Panc1 (cell line): ENCODE measurements around the gene SELENBP1. TPM values are rescaled to one million over a fixed set of nuclear protein-coding genes. Genes with fewer than 3 reads are reported as not detected.
"Not testable (repeated sequence)": the region's sequence is repeated elsewhere in the genome, so short reads cannot be mapped to it uniquely, and the experiment has no call there.

Experiments used
- ATAC-seq: fragments of 200-7000 bp; cut with Tn5 transposase; 2 replicates; pipeline ENCODE4 v1.9.1; 2020; ENCODE audit warnings: mild to moderate bottlenecking, moderate library complexity
- BruUV-seq: library from RNA; stranded (reverse); fragments of 400-500 nt; replicated peaks from 2 replicates; lab custom pipeline; 2021; lab: Mats Ljungman, UMichigan
- CTCF ChIA-PET: fragments of 300-600 bp; sonication (Branson Sonifier 250); formaldehyde crosslinking; loops from one replicate; lab custom pipeline; 2022; ENCODE audit warnings: antibody characterized with exemption; lab: Charles Lee
- POLR2A ChIA-PET: fragments of 300-600 bp; sonication (Branson Sonifier 250); formaldehyde crosslinking; loops from one replicate; lab custom pipeline; 2022; ENCODE audit warnings: antibody characterized with exemption; lab: Charles Lee
- DNase-seq: peaks from one replicate; pipeline ENCODE4 v3.0.0-alpha.2; 2010; ENCODE audit warnings: low read depth, low spot score
- H3K27ac ChIP-seq: 2 replicates; pipeline ENCODE4 v1.5.1; 2011; ENCODE audit warnings: mild to moderate bottlenecking, low read length, inconsistent platforms
- H3K27me3 ChIP-seq: fragments of 200-500 bp; sonication (Bioruptor generic); 2 replicates; pipeline ENCODE4 v1.6.0; 2014; ENCODE audit warnings: low read length, inconsistent platforms; ENCODE audit not compliant: control insufficient read depth, insufficient read depth
- H3K36me3 ChIP-seq: fragments of 200-500 bp; sonication (Bioruptor generic); 2 replicates; pipeline ENCODE4 v1.5.1; 2014; ENCODE audit warnings: inconsistent platforms, mild to moderate bottlenecking, low read length, moderate library complexity; ENCODE audit not compliant: control insufficient read depth, insufficient read depth
- H3K4me1 ChIP-seq: 2 replicates; pipeline ENCODE4 v1.5.1; 2011; ENCODE audit warnings: inconsistent platforms, mild to moderate bottlenecking, low read length, moderate library complexity; ENCODE audit not compliant: control insufficient read depth, insufficient read depth
- H3K4me3 ChIP-seq, 2 experiments: 2 replicates each; pipeline ENCODE4 v1.5.1; 2011 to 2012; ENCODE audit warnings: low read depth in 2 of 2, low read length in 2 of 2, mild to moderate bottlenecking in 2 of 2, inconsistent platforms in 1 of 2, moderate library complexity in 1 of 2
- H3K9me3 ChIP-seq: fragments of 200-500 bp; sonication (Bioruptor generic); 2 replicates; pipeline ENCODE4 v1.5.1; 2014; ENCODE audit warnings: low read depth, mild to moderate bottlenecking, inconsistent platforms, low read length, moderate library complexity; ENCODE audit not compliant: control insufficient read depth, insufficient read depth
- CTCF ChIP-seq: fragments of 450-650 bp; IDR thresholded peaks from 2 replicates; pipeline ENCODE4 v1.5.1; 2017; ENCODE audit warnings: mild to moderate bottlenecking
- POLR2AphosphoS5 ChIP-seq: IDR thresholded peaks from 2 replicates; pipeline ENCODE4 v1.6.1; 2012; ENCODE audit warnings: mild to moderate bottlenecking, low read depth, low read length, moderate library complexity
- REST ChIP-seq, 2 experiments: IDR thresholded peaks; 2 replicates each; pipeline ENCODE4 v1.6.1; 2011 to 2012; ENCODE audit warnings: low read depth in 2 of 2, control low read depth in 1 of 2, low read length in 1 of 2, mild to moderate bottlenecking in 1 of 2, moderate library complexity in 1 of 2; ENCODE audit not compliant: insufficient read depth in 1 of 2
- SIN3A ChIP-seq: IDR thresholded peaks from 2 replicates; pipeline ENCODE4 v1.6.1; 2012; ENCODE audit warnings: low read depth, mild to moderate bottlenecking, low read length, moderate library complexity, borderline replicate concordance; ENCODE audit not compliant: insufficient read depth
- TCF7L2 ChIP-seq: IDR thresholded peaks from 2 replicates; pipeline ENCODE4 v1.6.1; 2011; ENCODE audit warnings: mild to moderate bottlenecking, low read depth, low read length, inconsistent platforms
- in situ Hi-C: cut with HindIII; loops from 2 replicates; pipeline ENCODE4 v1.10.0; 2016; ENCODE audit warnings: low sequenced_read_pairs, low pct_unique_long_range_greater_than_20kb
- intact Hi-C: fragments of 100-400 bp; cut with micrococcal nuclease; formaldehyde crosslinking; loops from one replicate; pipeline ENCODE4 v1.10.0; 2022; ENCODE audit not compliant: unreplicated experiment
- total RNA-seq: library from RNA; stranded (reverse); gene quantifications from one replicate; pipeline ENCODE4 v1.2.1, GENCODE V29; 2021; ENCODE audit not compliant: unreplicated experiment

SELENBP1 gene
- total RNA-seq, 1 experiment from 2014 or later = 5.9 TPM

- peak within 1 kb of the TSS; percentile 93 for H3K27ac ChIP-seq
- peaks cover 16% of the 10 kb centered on the region for H3K4me1 ChIP-seq
- intact Hi-C loops = no loop called here
- TF ChIP-seq POLR2AphosphoS5 (peak; percentile 97), REST (IDR thresholded peaks at IDR 0.05; ENCODE audit: insufficient read depth in 1 of 2, low read depth in 2 of 2, low read length in 1 of 2) (no peak), CTCF (peak; percentile 49)
- in situ Hi-C loops = no loop called here
- DNase-seq (peak; percentile 81), ATAC-seq (peak; percentile 92)
- CTCF ChIA-PET = interaction anchor here (0.7 to 1.1 kb wide), 3 partner anchors 12 to 99 kb away, joined by 3 to 4 read pairs (median 4); partner anchors contain the start of gene PI4KB
- no peaks in the 10 kb centered on the region for H3K27me3 ChIP-seq
- peaks cover 26% of the 10 kb centered on the region for H3K36me3 ChIP-seq
- no peaks in the 10 kb centered on the region for H3K9me3 ChIP-seq
- POLR2A ChIA-PET = interaction anchor here (0.5 to 0.8 kb wide), 4 partner anchors 23 to 187 kb away, joined by 3 to 7 read pairs (median 4); no protein-coding TSS in a partner anchor
- BruUV-seq = no TSS peak
- peak within 1 kb of the TSS; percentile 77 to 99 for H3K4me3 ChIP-seq
These were observed 27.0 kb upstream of the SELENBP1 start, which contains the start of gene PSMB4 for GRCh38 chr1:151399324-151400171. Gene PSMB4, plus strand, starts transcription at chr1:151399573. Its CDS starts 15 bp downstream, at chr1:151399588.

GRCh38 chr1:151396265-151396664 is 23.8 kb upstream of the SELENBP1 start:
- H3K27me3 ChIP-seq, CTCF ChIA-PET, H3K9me3 ChIP-seq, in situ Hi-C loops, H3K27ac ChIP-seq, POLR2A ChIA-PET, H3K4me3 ChIP-seq, DNase-seq, intact Hi-C loops, BruUV-seq, ATAC-seq: not testable (repeated sequence)
- peaks cover 10% of the 10 kb centered on the region for H3K4me1 ChIP-seq
- H3K36me3 ChIP-seq = peaks cover 12% of the 10 kb centered on the region

- no peaks in the 10 kb centered on the region for H3K9me3 ChIP-seq
- ChIA-PET POLR2A (no interaction called here), CTCF (no interaction called here)
- in situ Hi-C loops (no loop called here), intact Hi-C loops (no loop called here)
- ATAC-seq (no peak), DNase-seq (no peak)
- no peak for TF ChIP-seq CTCF
- no peak for TF ChIP-seq REST (IDR thresholded peaks at IDR 0.05; ENCODE audit: insufficient read depth in 1 of 2, low read depth in 2 of 2, low read length in 1 of 2)
- TF ChIP-seq POLR2AphosphoS5 = no peak
- no peak for TF ChIP-seq TCF7L2
- TF ChIP-seq SIN3A = no peak
- no peak overlapping the region for H3K27ac ChIP-seq
- no TSS peak for BruUV-seq
- H3K36me3 ChIP-seq = no peaks in the 10 kb centered on the region
- H3K4me1 ChIP-seq = no peaks in the 10 kb centered on the region; the same call in 1 of the 2 replicates
- no peaks in the 10 kb centered on the region for H3K27me3 ChIP-seq
- H3K4me3 ChIP-seq = no peak overlapping the region
These were observed 21.1 kb upstream of the SELENBP1 start for GRCh38 chr1:151393583-151393982.
